ENCODE measurements around the gene ZDHHC13. TPM values are rescaled to one million over a fixed set of nuclear protein-coding genes. Genes with fewer than 3 reads are reported as not detected.

The ZDHHC13 gene, protein sequence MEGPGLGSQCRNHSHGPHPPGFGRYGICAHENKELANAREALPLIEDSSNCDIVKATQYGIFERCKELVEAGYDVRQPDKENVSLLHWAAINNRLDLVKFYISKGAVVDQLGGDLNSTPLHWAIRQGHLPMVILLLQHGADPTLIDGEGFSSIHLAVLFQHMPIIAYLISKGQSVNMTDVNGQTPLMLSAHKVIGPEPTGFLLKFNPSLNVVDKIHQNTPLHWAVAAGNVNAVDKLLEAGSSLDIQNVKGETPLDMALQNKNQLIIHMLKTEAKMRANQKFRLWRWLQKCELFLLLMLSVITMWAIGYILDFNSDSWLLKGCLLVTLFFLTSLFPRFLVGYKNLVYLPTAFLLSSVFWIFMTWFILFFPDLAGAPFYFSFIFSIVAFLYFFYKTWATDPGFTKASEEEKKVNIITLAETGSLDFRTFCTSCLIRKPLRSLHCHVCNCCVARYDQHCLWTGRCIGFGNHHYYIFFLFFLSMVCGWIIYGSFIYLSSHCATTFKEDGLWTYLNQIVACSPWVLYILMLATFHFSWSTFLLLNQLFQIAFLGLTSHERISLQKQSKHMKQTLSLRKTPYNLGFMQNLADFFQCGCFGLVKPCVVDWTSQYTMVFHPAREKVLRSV
- 41.6 TPM for total RNA-seq

DNA sequence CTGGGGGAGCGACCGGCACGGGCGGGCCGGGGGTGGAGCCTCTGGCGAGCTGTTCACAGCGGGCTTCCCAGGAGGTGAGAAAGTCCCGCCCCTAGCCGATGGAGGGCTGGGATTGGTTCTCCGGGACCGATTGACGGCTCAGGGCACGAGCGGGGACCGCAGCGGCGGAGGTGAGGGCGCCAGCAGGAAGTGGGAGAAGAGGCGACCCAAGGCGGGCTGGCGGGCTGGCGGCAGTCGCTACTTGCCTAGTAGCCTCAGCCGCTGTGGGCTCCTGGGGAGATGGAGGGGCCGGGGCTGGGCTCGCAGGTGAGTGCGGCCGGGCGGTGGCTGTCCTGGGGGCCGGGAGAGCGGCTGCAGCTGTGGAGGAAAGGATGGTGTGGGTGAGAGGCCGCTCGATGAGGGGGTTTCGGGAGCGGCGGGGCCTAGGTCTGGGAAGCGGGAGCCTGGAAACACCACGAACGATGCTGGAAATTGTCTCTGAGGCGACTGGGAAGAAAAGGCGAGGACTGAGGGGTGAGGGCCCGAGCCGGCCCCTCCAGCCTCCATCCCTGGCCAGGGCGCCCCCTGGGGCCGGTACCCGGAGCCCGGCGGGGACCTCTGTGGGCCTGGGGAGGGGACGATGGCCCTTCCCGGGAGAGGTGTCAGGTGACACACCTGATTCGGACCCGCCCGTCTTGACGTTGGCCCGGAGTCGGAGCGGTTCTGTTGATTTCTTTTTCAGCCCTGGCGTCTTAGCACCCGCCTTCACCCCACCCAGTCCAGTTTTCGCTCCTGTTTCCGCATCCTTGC, at the start of gene ZDHHC13:
Gene ZDHHC13 (plus strand): TSS at position 198 of the 789 bp plus-strand sequence. CDS start 82 bp downstream, at position 280.

DNA sequence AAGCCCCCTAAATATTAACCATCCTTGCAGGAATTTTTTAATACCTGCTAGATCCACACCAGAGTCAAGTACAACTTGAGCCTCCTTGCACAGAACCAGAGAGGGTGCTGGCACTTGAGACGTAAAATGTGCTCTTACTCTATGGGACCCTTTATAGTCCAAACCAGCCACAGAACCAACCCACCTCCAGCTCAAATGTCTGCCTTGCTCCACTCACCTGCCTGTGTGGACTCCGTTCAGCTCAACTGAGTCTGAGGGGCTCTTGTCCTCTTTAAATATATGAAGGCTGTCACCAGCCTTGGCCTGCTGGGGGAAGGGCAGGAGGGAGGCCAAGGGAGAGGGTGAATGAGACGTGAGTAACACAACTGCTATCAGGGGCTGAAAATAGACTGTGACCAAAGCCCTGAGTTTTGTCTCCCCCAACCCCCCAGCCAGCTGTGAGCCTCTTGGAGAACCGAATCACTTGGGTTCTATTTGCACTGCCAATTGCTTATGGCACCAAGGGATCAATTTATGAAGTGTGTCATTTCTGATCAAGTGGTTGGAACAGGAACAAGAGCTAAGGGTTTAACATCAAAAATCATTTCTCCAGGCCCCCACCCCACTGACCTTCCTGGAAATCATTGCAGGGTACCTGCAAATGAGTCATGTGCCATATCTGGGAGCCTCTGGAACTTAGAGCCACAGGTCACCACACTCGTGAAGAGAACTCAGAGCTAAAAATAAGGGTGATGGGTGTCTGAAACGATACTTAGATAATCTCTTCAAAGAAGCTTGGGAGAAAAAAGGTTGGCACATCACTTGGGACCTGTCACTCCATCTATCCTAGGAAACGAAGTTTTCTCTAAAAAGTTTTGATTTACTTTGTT, 85.0 kb downstream of the ZDHHC13 start, which contains the start of gene CSRP3:
Gene CSRP3 (minus strand): TSS at position 247 of the 869 bp plus-strand sequence. CDS start 9,535 bp downstream, outside the sequence.

Other genes with a start within 250 kb of the ZDHHC13 start
- gene MRGPRX1, start 177.8 kb upstream of the ZDHHC13 start, total RNA-seq = not detected
- not detected for gene MRGPRX2, start 56.5 kb upstream of the ZDHHC13 start, total RNA-seq
- not detected for gene CSRP3, start 84.8 kb downstream of the ZDHHC13 start, total RNA-seq
- 0.63 TPM for gene E2F8, start 123.8 kb downstream of the ZDHHC13 start, total RNA-seq